ENCODE data around the gene STK17B. TPM values are rescaled to one million over a fixed set of nuclear protein-coding genes. Genes with fewer than 3 reads are reported as not detected.
A peak's percentile ranks its signal among the peaks of the same experiment; 100 is the strongest.

The STK17B gene
- total and polyA plus RNA-seq, 10 of the 15 experiments (the other 5 are each of a cell fraction or from before 2014, with no cell fraction given), result 21.2 to 108 (median 53.7) TPM

GRCh38 chr2:196101325-196101991 lies 69.9 kb downstream of the STK17B start (continued):
- TF ChIP-seq NKRF (conservative IDR thresholded peaks at IDR 0.05), result peak; percentile 62; the same call in 1 of the 2 replicates
- TF ChIP-seq ATF3 (IDR thresholded peaks at IDR 0.05; ENCODE audit: borderline replicate concordance, extremely low read depth, low read depth, low read length), result no peak
- TF ChIP-seq ESRRA (IDR thresholded peaks at IDR 0.05; ENCODE audit: low read length), result no peak
- peak in 1 of 3 experiments; percentile 14; a peak in 1 of 6 replicates for TF ChIP-seq CTCF (IDR thresholded peaks at IDR 0.05 in 2 of 3, conservative IDR thresholded peaks at IDR 0.05 in 1 of 3; ENCODE audit: control insufficient read depth in 2 of 3, extremely low read depth in 1 of 3, insufficient read depth in 1 of 3, low read depth in 3 of 3, low read length in 3 of 3)
- TF ChIP-seq SRF (IDR thresholded peaks at IDR 0.05; ENCODE audit: low read depth in 2 of 2, low read length in 2 of 2), result no peak
- peak; percentile 58 for TF ChIP-seq PBX3 (IDR thresholded peaks at IDR 0.05; ENCODE audit: insufficient replicate concordance, low read depth, low read length)
- TF ChIP-seq STAT1 (conservative IDR thresholded peaks at IDR 0.05), result no peak
- TF ChIP-seq SMAD1 (IDR thresholded peaks at IDR 0.05; ENCODE audit: low read depth, partially characterized antibody), result peak; percentile 26
- peak; percentile 87 for TF ChIP-seq RAD51 (IDR thresholded peaks at IDR 0.05)
- TF ChIP-seq SP1 (IDR thresholded peaks at IDR 0.05; ENCODE audit: low read depth, low read length), result peak; percentile 52
- no peak for TF ChIP-seq RBBP5 (conservative IDR thresholded peaks at IDR 0.05)
- no peak for TF ChIP-seq HCFC1 (IDR thresholded peaks at IDR 0.05; ENCODE audit: low read length)
- TF ChIP-seq SKIL (IDR thresholded peaks at IDR 0.05; ENCODE audit: low read depth, poor library complexity, severe bottlenecking), result peak; percentile 79
- TF ChIP-seq ATF7 (IDR thresholded peaks at IDR 0.05; ENCODE audit: low read depth), result peak; percentile 89
- no peak for TF ChIP-seq NR2C2 (IDR thresholded peaks at IDR 0.05; ENCODE audit: borderline replicate concordance, control insufficient read depth, insufficient read length, low read depth)
- TF ChIP-seq PML (IDR thresholded peaks at IDR 0.05; ENCODE audit: low read length), result peak; percentile 35; the same call in 1 of the 2 replicates
- 0 out of 2 replicates have a peak, but pooled peaks have one; percentile 2 for TF ChIP-seq NFYB (IDR thresholded peaks at IDR 0.05; ENCODE audit: insufficient read depth, low read depth, low read length)
- peak; percentile 92 for TF ChIP-seq DPF2 (IDR thresholded peaks at IDR 0.05)

Measured in GM12878 (cell line).